DND-41 (cell line): ENCODE results near the gene KLK2.

Source experiments
- ATAC-seq: fragments of 200-7000 bp; cut with Tn5 transposase; 3 replicates; pipeline ENCODE4 v1.9.1; 2021; ENCODE audit warnings: low read depth; ENCODE audit not compliant: insufficient read depth
- DNase-seq: peaks from one replicate; pipeline ENCODE4 v3.0.0-alpha.2; 2020
- H2AFZ ChIP-seq: 2 replicates; pipeline ENCODE4 v1.6.0; 2012; ENCODE audit warnings: low read depth, low read length
- H3K27ac ChIP-seq: 2 replicates; pipeline ENCODE4 v1.5.1; 2012; ENCODE audit warnings: low read length, inconsistent platforms
- H3K27me3 ChIP-seq: fragments of 200-600 bp; sonication (generic); 2 replicates; pipeline ENCODE4 v1.6.0; 2012; ENCODE audit warnings: low read length, mild to moderate bottlenecking, inconsistent platforms; ENCODE audit not compliant: insufficient read depth, poor library complexity
- H3K36me3 ChIP-seq: 2 replicates; pipeline ENCODE4 v1.5.1; 2012; ENCODE audit warnings: low read length, inconsistent platforms; ENCODE audit not compliant: insufficient read depth
- H3K4me1 ChIP-seq: 2 replicates; pipeline ENCODE4 v1.5.1; 2012; ENCODE audit warnings: mild to moderate bottlenecking, low read length; ENCODE audit not compliant: insufficient read depth
- H3K4me2 ChIP-seq: 2 replicates; pipeline ENCODE4 v1.6.0; 2012; ENCODE audit warnings: mild to moderate bottlenecking, moderate library complexity, low read length, inconsistent platforms; ENCODE audit not compliant: insufficient read depth
- H3K4me3 ChIP-seq, 2 experiments: fragments of 200-600 bp in 1 of 2; shearing (Covaris generic) in 1 of 2; 2 replicates each; pipeline ENCODE4 v1.5.1; 2012 to 2016; ENCODE audit warnings: inconsistent platforms in 2 of 2, low read length in 2 of 2, mild to moderate bottlenecking in 2 of 2, low read depth in 1 of 2, moderate library complexity in 1 of 2
- H3K79me2 ChIP-seq: 2 replicates; pipeline ENCODE4 v1.6.0; 2012; ENCODE audit warnings: low read length, inconsistent platforms; ENCODE audit not compliant: insufficient read depth
- H3K9ac ChIP-seq: 2 replicates; pipeline ENCODE4 v1.6.0; 2012; ENCODE audit warnings: low read depth, mild to moderate bottlenecking, inconsistent platforms, low read length, moderate library complexity
- H3K9me3 ChIP-seq: 2 replicates; pipeline ENCODE4 v1.5.1; 2012; ENCODE audit warnings: low read length, moderate library complexity, mild to moderate bottlenecking, inconsistent platforms; ENCODE audit not compliant: insufficient read depth, severe bottlenecking
- H4K20me1 ChIP-seq: 2 replicates; pipeline ENCODE4 v1.6.0; 2012; ENCODE audit warnings: low read length; ENCODE audit not compliant: insufficient read depth
- EZH2 ChIP-seq: IDR thresholded peaks from 3 replicates; pipeline ENCODE4 v1.6.1; 2012; ENCODE audit warnings: borderline replicate concordance, low read depth, mild to moderate bottlenecking, moderate library complexity, low read length, inconsistent platforms; ENCODE audit not compliant: severe bottlenecking
- TF ChIP-seq, protein P1 (sequence below): IDR thresholded peaks from 2 replicates; pipeline ENCODE4 v1.5.1; 2012; ENCODE audit warnings: borderline replicate concordance, low read length, moderate library complexity, mild to moderate bottlenecking; ENCODE audit not compliant: poor library complexity, severe bottlenecking; ENCODE audit errors: extremely low read depth

The KLK2 gene

DNA sequence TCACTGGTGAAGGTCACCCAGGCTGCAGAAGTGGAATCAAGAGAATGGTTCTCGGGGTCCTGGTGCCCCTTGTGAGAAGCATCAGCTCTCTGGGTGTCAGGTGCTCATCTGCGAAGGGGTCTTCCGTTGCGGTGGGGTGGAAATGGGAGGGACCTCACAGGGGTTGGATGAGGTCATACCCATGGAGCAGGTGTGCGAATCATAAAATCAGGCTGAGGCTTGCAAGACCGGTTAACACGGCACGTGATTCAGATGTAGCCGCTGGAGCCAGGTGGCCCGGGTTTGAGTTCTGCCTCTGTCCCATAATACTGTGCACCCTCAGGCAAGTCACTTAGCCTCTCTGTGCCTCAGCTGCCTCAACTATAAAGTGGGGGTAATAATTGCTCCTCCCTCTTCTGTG is 35.9 kb upstream of the KLK2 start:
- H3K4me2 ChIP-seq: no peak overlapping the region

DNA sequence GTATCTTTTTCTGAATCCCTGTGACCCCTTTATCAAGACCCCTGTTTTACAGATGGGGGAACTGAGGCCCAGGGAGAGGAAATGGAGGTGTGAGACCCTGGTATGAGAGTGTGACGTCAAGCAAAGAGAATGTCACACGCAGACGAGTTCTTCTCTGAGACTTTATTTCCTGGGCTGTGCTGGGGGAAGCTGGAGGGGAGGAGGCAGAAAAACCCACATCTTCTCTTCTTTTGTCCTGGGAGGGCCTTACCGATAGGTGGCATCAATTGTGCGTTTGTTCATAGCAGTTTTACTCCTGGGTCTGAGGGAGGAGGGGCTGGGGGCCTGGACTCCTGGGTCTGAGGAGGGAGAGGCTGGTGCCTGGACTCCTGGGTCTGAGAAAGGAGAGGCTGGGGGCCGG is 35.0 kb upstream of the KLK2 start:
- H3K4me3 ChIP-seq: no peak overlapping the region
- H3K4me2 ChIP-seq: no peak overlapping the region
- no peak overlapping the region for H3K9ac ChIP-seq
- H3K27ac ChIP-seq: no peak overlapping the region
- H3K79me2 ChIP-seq: no peaks in the 10 kb centered on the region
- TF ChIP-seq EZH2: no peak
- TF ChIP-seq, protein P1, sequence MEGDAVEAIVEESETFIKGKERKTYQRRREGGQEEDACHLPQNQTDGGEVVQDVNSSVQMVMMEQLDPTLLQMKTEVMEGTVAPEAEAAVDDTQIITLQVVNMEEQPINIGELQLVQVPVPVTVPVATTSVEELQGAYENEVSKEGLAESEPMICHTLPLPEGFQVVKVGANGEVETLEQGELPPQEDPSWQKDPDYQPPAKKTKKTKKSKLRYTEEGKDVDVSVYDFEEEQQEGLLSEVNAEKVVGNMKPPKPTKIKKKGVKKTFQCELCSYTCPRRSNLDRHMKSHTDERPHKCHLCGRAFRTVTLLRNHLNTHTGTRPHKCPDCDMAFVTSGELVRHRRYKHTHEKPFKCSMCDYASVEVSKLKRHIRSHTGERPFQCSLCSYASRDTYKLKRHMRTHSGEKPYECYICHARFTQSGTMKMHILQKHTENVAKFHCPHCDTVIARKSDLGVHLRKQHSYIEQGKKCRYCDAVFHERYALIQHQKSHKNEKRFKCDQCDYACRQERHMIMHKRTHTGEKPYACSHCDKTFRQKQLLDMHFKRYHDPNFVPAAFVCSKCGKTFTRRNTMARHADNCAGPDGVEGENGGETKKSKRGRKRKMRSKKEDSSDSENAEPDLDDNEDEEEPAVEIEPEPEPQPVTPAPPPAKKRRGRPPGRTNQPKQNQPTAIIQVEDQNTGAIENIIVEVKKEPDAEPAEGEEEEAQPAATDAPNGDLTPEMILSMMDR: peak; percentile 27
- no peaks in the 10 kb centered on the region for H3K9me3 ChIP-seq
- no peak overlapping the region for H2AFZ ChIP-seq
- H3K36me3 ChIP-seq: no peaks in the 10 kb centered on the region
- no peak for ATAC-seq
- H3K27me3 ChIP-seq: no peaks in the 10 kb centered on the region
- no peaks in the 10 kb centered on the region for H3K4me1 ChIP-seq
- no peaks in the 10 kb centered on the region for H4K20me1 ChIP-seq
- DNase-seq: no peak

More for the DNA sequence above, 35.9 kb upstream of the KLK2 start:
- no peaks in the 10 kb centered on the region for H3K9me3 ChIP-seq
- H3K27ac ChIP-seq: no peak overlapping the region
- no peaks in the 10 kb centered on the region for H3K4me1 ChIP-seq
- TF ChIP-seq EZH2: no peak
- TF ChIP-seq, protein P1: no peak
- ATAC-seq: no peak
- no peak overlapping the region for H3K4me3 ChIP-seq
- H3K27me3 ChIP-seq: no peaks in the 10 kb centered on the region
- H3K36me3 ChIP-seq: no peaks in the 10 kb centered on the region
- H3K9ac ChIP-seq: no peak overlapping the region
- H3K79me2 ChIP-seq: no peaks in the 10 kb centered on the region
- H2AFZ ChIP-seq: no peak overlapping the region
- no peak for DNase-seq
- no peaks in the 10 kb centered on the region for H4K20me1 ChIP-seq

DNA sequence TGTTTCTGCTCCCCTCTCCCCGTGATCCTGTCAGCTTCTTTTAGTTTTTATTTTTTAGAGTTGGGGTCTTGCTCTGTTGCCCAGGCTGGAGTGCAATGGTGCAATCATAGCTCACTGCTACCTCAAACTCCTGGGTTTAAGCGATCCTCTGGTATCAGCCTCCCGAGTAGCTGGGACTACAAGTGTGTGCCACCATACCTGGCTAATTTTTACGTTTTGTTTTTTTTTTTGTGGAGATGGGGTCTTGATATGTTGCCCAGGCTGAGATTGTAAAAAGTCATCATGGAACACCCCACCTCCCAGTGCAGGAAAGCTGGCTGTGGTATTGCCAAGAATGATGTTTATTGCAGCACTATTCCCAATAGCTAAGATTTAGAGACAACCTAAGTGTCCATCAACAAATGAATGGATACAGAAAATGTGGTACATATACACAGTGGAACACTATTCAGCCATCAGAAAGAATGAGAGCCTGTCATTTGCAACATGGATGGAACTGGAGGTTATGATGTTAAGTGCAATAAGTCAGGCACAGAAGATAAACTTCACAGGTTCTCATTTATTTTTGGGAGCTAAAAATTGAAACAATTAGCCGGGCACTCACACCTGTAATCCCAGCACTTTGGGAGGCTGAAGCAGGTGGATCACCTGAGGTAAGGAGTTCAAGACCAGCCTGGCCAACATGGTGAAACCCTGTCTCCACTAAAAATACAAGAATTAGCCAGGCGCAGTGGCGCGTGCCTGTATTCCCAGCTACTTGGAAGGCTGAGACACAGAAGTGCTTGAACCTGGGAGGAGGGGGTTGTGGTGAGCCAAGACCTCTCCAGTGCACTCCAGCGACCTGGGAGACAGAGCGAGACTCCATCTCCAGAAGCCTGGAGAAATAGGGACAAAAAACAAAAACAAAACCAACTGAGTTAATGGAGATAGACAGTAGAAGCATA is 33.3 kb upstream of the KLK2 start:
- H3K4me1 ChIP-seq: no peaks in the 10 kb centered on the region
- no peaks in the 10 kb centered on the region for H3K79me2 ChIP-seq
- no peak overlapping the region for H3K9ac ChIP-seq
- no peak overlapping the region for H3K4me2 ChIP-seq
- DNase-seq (no peak), ATAC-seq (no peak)
- TF ChIP-seq, protein P1: no peak
- no peak for TF ChIP-seq EZH2
- H3K9me3 ChIP-seq: no peaks in the 10 kb centered on the region
- H4K20me1 ChIP-seq: no peaks in the 10 kb centered on the region
- H3K27me3 ChIP-seq: no peaks in the 10 kb centered on the region
- no peak overlapping the region for H3K4me3 ChIP-seq
- no peaks in the 10 kb centered on the region for H3K36me3 ChIP-seq
- no peak overlapping the region for H3K27ac ChIP-seq
- H2AFZ ChIP-seq: no peak overlapping the region
